Measurements from ENCODE around the gene BEND7.

BEND7 gene

DNA sequence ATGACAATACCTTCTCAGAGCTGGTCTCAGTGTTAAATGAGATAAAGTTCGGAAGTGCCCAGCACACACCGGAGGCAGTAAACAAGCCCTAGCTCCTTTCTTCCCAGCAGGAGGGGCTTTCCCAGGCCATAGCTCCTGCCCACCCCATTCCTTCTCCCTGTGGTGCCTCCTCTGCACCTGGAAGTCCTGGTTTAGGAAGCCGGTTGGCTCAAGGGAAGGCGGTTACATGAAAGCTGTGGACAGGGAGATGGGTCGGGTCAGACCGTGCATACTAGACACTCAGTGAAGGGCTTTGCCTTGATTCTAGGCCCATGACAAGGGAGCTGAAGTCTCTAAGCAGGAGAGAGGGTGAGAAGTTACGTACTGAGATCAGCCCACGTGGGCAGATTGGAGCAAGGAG lies 8.6 kb downstream of the BEND7 start:
- no peak for DNase-seq (ENCODE audit: low read depth)

DNA sequence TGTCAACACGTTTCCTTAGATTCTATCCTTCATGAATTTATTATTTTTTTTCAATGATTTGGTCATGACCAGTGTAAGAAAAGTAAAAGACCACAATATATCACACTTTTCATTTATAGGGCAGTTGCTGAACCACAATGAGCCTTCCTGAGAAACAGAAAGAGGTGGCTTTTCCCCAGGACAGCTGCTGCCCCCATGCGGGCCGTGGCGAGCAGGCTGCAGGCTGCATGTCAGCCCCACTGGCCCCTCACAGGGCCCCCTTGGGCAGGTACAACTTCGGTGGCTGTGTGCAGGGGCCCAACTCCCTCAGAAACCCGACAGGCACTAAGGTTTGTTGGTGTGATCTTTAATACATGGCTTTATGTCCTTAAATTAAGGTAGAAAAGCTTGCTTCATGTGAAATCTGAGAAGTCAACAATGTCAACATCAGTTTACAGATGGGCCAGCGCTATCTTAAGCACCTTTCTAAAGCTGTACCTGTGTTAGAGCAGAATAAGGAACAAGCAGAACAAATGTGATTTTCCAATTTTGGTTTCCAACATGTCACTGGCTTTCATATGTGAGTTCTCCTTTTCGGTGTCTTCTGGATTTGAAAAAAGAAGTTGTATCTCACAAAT lies 10.6 kb downstream of the BEND7 start:
- no peak for DNase-seq (ENCODE audit: low read depth)

DNA sequence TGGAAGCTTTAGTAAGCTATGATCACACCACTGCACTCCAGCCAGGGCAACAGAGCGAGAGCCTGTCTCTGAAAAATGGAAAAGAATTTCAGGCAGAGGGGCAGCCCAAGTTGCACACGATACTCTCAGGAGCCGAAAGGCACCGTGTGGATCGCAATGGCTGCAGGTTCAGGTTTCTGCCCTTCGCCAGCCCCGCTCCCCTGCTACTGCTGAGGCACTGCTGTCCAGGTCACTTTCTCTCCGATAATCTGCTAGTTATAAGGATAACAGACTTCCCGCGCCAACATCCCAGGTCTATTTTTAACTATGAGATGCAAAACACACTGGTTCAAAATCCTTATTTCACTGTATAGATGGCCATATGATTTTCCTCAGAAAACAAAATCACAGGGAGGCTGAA lies 11.1 kb downstream of the BEND7 start:
- DNase-seq (ENCODE audit: low read depth), result no peak

DNA sequence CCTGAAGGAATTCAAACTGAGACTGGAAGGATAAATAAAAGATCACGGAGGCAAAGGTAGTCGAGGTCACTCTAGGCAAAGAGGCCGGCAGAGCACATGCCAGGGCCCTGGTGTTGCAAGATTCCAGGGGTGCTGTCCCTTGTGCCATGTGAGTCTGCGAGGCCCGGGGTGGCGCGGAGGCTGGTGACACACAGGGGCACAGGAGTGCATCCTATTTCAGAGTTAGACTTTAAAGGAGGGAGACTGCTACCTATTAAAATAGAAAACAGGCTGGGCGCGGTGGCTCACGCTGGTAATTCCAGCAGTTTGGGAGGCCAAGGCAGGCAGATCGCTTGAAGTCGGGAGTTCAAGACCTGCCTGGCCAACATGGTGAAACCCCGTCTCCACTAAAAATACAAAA lies 12.6 kb downstream of the BEND7 start:
- DNase-seq (ENCODE audit: low read depth), result no peak

DNA sequence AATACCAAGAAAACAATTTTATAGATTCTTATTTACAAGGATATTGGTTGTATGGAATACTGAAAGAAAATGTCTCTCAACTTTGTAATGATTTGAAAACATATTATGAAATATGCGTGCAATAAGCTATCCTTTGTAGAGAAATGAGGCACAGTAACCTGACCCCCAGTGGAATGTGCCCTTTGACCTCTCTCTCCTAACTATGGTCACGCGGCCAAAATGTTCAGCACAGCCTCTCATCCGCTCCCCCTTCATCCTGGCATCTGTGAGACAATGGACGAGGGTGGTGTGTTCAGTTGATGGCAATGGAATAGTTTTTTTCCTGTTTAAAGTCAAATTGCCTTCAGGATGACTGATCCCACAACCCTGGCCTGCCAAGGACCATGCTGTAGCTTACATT lies 13.3 kb downstream of the BEND7 start:
- DNase-seq (ENCODE audit: low read depth), result no peak

DNA sequence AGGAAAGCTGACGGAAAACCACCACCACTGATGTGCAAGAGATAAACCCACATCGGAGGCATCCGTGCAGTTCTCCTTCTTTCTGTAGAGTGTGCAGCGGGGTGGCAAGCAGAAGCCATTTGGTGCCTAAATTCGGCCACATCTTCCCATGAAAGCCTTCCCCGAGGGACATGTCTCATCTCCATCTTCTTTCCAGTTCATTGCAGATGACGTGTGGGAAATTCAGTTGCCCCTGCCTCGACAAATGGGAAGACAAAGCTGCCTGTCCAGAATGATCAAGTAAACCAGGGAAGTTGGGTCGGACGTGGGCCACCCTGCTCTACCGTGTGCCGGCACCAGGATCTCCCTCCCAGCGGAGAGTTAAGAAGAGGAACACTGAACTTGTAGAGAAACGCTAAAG lies 14.5 kb downstream of the BEND7 start:
- DNase-seq (ENCODE audit: low read depth), result no peak

DNA sequence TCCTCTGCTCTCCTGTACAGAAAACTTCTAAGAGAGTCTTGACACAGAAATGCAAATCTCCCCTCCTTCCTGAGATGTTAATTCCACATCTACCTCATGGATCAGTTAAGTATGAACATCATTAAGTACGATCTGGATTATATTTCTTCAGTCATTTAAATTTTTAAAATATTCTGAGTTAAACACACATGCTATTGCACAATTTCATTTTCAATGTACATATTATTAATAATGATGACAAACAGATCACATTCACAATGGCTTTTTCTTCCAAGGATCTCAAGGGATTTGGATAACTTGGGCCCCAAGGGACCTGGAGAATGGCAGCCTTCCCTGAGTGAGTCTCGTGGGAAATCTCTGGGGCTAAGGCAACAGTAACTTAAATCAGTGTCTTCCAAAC lies 16.2 kb downstream of the BEND7 start:
- DNase-seq (ENCODE audit: low read depth), result no peak

DNA sequence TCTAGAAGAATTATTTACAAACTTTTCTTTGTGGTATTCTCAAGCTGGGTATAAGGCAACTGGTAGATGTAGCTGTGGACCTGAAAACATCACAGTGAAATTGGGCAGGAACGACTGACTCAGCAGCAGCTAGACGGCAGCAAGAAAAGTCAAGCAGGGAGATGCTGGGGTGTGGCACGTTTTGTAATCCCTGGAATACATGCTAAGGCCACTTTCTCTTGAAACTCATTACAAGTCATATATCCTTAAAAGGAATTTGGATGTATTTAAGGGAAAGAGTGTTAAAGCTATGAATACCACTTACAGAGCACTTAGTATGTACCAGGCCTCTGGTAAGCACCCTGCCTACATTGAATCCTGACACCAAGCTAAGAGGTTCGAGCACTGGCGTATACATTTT lies 17.4 kb downstream of the BEND7 start:
- no peak for DNase-seq (ENCODE audit: low read depth)

DNA sequence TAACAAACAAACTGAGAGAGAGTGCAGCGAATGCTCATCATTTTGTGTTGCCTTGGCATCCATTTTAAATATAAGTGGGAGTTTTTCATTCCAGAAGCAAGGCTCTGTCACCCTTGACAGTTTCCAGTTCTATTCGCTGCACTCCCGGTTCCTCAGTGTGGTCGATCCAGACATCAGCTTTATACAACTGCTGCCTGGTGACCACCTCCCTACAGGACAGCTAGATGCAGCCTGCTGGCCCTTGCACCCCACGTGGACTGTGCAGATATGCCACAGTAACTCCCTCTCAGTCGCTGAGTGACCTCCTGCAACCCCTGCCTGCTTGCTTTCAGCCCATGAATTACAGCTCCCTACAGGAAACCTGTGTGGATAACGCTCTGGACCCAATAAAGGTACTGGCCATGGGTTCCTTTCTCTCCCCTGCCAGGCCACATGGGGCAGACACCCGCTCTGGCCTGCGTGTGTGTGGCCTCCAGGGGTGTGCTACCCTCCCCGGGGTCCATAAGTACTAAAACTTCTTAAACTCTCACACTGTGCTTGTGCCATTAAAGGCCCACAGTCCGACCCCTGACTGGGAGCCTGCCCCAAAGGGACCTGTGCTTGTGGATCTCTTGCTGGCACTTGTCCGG lies 23.6 kb downstream of the BEND7 start:
- no peak for DNase-seq (ENCODE audit: low read depth)

DNA sequence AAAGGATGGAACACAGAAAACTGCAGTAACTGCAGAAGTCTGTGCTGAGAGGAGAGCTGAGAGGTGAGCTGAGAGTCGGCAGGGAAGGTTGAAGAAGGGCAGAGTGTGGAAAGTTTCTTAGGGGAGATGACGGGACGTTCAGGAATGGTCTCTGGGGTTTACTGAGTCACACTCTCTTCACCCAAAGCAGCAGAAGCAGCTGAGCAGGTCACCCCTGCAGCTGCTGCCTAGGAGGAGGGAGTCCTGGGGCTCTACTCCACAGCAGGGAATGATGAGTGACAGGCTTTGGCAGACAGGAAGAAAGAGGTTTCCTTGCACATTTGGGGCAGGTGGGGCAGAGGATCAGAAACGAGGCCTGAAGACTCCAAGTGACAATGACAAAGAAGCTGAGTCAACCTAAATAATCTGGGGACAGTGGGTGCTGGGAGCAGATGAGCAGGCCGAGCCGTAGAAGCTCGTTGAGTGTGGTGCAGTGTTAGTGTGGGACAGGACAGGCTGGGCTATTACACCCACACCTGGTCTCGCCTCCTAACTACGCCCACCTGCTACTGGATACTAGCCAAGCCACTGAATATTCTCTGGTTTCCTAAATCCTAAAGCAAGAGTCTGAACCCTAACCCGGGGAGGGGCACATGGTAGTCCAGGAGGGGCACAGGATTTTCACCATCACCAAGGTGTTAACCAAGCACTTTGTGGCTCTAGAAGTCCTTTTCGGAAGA lies 24.9 kb downstream of the BEND7 start:
- DNase-seq (ENCODE audit: low read depth), result no peak

DNA sequence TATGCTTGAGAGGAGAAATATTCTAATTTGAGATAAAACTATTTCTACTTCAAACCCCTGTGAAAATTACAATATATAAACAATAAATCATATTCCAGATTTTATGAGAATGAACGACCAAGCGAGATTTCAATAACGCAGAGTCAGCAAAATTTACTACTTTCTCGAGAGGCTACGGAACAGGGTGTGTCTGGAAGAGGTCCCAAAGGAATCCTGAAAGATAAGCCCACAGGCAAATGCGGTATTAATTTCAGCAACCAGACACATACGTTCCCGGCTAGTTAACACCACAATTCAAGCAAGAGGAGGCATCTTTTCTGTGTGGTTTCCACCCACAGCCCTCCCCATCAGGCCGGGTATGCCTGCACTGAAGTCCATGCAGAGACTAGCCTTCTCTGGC lies 26.4 kb downstream of the BEND7 start:
- no peak for DNase-seq (ENCODE audit: low read depth)

DNA sequence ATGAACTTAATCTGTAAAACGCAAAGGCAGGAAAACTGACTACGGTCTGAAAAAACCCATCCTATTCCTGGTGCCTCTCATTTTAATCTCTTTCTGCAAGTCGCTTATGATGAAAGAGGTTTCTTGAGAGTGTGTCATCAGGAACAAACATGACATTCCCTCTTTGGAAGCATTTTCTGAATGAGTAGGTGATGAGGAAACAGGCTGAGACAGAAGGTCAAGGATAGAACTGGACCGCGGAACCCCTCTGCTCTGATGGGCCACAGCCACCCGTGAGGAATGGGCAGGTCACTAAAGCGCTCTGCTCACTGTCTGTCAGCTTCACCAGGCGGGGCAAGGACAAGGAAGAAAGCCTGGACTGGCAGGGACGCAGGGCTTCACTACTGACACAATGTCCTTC lies 28.6 kb downstream of the BEND7 start:
- DNase-seq (ENCODE audit: low read depth), result no peak

DNA sequence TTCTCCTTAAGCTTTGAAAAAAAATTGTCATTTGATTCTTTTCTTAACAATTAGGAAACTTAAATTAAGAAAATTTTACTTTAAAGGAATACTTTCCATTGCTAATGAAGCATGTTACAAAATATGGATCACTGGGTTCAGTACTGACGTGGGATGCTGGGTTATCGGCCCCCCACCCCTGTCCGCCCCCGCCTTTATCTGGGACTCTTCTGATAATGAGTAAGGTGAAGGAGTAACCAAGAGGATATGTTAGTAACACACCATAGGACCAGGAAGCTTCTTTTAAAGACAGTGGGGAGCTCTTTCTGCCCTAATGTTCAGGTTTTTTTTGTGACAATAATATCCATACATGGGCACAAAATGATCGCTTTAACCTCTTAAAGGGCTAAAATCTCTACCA lies 29.7 kb downstream of the BEND7 start:
- DNase-seq (ENCODE audit: low read depth), result no peak

DNA sequence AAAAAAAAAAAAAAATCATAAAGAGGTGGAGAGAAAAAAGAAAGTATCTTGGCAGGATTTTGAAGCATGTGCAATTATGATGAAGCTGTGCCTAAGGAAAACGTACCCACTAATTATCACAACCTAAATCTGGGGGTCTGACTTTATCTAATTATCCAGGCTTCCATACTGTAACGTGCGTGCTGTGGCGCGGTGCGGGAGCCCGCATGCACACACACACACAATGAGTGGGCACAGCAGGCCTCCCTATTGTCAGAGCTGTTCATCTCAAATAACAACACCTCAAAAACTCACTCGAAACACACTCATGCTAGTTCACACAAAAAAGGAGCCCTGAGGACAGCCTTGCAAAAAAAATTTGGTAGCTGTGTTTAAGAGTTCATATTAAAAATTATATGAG lies 31.9 kb downstream of the BEND7 start:
- DNase-seq (ENCODE audit: low read depth), result no peak

DNA sequence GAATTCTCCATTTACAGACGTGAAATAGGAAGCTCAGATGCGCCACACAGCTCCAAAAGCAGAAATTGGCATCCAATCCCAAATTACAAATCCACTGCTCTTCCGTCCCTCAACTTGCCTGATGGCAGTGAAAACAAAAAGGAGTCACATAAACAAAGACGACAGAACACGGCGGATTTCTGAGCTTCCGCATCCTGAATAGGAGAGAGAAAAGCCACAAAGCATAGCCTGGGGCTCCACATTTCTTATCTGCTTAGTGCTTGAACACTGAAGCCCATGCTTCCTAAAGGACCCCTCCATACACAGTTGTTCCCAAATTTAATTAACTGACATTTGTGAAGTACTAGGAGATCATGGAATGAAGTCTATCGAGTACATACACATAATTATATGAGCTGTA lies 32.6 kb downstream of the BEND7 start:
- DNase-seq (ENCODE audit: low read depth), result no peak

DNA sequence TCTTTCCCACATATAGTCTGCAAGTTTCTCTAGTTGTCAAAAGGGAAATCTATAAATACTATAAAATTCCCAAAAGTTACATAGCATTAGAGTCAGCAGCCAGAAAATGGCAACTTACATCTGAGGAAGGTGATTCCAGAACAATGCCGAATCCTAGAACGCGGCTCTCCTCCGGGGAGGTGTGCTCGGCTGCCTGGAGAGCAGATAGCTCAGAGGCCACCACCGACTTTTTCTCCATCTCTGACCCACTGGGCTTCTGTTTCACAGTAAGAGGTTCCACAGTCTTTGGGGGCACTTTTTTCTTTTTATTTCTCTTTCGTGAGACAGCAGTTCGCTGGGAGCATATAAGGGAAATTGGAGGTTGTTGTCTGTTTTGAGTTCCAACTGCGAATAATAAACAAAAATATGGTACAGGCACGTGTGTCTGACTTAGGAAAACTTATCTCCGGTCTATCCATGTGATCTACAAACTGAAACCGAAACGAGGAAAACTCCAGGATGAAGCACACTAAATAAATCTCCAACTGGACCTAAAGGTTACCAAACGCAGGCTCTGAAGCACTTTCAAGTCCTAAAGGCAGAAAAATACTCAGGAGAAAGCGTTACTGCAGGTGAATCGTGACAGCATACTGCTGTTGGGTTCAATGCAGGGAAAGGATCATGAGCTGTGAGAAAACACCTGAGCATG lies 36.2 kb downstream of the BEND7 start:
- DNase-seq (ENCODE audit: low read depth), result no peak

DNA sequence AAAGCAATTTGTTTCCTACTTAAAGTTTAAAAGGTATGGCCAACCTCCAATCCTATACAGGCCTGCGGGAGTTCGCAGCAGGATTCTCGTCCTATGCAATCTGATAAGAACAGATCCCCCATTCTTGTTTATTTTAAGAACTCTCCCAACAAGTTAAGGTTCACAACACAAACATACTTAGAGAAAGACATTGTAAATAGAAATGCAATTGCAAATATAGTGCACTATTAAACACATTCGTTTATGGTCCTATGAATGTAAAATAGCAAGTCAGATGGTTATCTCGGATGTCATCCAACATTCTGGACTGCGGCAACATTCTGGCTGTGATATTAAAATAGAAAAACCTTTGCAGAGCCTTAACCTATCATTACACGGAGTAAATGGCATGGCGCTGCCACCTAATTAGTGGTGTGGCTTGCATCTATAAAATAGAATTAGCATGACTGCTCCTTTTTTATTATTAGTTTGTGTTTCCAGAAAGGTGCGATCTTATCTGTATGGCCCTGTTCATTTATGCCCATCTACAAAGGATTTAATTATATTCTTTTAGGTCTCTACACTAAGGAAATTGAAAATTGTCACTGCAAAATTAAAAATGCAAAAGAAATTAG lies 37.0 kb downstream of the BEND7 start:
- DNase-seq (ENCODE audit: low read depth), result no peak

DNA sequence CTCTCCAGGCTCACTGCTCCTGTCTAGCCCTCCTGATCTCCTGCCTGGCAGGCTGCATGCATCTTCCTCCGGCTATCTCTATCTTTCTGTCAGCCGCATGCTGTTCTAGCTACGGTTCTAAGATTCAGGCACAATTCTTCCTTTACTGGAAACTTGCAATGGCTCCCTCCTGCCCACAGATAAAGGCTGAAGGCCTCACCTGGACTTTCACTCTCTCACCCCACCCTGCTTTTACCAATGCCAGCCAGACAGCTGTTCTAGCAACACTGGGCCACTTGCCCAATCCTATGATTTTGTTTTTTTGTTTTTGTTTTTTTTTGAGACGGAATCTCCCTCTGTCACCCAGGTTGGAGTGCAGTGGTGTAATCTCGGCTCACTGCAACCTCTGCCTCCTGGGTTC lies 38.3 kb downstream of the BEND7 start:
- DNase-seq (ENCODE audit: low read depth), result no peak

DNA sequence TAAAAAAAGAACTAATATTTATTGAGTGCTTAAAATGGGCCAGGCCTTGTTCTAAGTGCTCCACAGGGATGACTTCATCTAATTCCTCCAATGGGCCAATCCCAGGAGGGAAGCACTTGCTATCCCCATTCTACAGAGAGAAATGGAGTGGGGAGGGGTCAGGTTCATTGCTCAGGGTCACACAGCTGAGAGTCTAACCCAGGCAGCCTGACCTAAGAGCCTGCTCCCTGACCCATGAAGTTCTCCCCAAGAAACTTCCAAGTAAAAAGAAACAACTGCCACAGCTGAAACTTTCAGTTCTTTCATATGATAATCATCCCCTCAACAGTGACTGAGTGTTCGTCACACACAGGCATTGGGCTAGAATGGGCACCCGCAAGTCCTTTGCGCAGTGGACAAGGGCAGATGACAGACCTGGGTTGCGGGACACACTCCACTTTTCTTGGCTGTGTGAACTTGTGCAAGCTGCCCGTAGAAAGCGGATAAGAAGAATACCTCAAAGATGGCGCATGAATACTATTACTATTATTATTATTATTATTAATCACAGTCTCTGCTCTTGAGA lies 39.7 kb downstream of the BEND7 start:
- no peak for DNase-seq (ENCODE audit: low read depth)

DNA sequence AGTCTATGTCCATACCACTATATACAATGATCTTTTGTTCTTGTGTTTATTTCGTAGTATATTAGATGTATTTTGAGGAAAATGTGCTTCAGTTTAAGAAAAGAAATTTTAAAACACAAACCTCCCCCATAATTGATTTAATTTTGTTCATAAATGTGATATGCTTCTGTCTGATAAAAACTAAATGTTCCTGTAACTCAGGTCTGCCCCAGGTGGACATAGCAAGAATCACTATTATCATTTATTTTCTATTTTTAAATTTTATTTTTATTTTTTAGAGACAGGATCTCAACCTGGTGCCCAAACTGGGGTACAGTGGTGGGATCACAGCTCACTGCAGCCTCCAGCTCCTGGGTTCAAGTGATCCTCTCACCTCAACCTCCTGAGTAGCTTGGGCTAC lies 43.2 kb downstream of the BEND7 start:
- no peak for DNase-seq (ENCODE audit: low read depth)

DNA sequence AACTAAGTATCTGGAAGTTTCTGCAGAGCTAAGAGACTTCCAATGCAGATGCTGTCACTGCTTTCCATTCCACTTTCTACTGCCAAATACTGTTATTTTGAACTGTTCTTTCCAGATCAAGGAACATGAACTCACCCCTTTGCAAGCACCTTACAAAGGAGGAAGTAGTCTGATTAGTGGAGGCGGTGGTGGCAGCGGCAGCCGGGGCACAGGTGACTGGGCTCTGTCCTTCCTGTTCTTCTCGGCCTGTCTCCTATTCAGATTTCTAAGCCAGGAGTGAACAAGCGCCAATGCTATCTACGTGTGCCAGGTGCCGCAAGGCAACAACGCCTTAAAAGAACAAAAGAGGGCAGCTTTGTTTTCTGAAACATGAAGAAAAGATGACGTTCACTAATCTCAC lies 44.9 kb downstream of the BEND7 start:
- no peak for DNase-seq (ENCODE audit: low read depth)

DNA sequence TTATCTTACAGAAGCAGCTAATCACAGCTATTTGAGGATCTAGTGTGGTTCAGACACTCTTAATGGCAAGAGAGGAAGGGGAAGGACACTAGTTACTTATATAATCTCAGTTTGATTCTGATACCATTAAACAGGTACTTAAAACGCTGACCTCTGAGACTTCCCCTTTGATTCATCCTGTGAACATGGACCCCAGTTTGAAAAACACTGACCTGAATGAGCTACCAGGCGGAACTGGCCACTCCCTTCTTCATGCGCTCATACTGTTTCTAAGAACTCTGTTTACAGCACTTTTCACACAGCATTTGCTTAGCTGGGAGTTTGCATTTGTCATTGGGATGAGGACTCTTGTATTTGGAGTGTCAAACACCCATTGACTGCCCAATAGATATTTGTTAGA lies 45.7 kb downstream of the BEND7 start:
- no peak for DNase-seq (ENCODE audit: low read depth)
